Measurements from ENCODE around the gene PPP1R1C.
"Not testable (repeated sequence)": the region's sequence is repeated elsewhere in the genome, so short reads cannot be mapped to it uniquely, and the experiment has no call there.

Gene PPP1R1C

DNA sequence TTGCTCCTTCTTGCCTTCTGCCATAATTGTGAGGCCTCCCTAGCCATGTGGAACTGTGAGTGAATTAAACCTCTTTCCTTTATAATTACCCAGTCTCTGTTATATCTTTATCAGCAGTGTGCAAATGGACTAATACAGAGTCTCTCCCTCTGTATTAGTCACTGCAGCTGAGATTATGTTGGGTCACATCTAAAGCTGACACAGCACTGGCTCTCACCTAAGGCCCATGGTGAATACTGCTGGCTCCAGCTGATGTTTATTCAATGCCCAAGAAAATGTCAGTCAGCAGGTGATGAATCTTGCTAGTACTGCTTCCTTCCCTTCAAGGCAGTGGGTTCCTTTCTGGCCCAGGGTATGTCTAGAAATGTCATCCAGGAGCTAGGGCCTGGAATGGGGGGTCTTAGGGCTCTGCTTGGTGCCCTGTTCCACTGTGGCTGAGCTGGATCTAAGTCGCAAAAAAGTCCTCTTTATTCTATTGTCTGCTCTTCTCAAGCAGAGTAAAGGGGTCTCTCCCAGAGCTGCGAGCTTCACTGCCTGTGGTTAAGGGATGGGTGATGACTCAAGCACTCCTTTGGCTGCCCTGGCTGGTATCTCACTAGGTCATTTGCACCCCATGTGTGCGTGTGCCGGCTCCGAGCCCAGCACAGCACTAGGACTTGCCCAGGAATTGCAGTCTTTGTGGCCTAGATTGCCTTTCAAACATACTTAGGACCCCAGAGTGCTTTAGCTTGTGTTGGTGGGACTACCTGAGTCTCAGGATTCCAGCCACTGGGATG is 29.9 kb downstream of the PPP1R1C start:
- no peak for DNase-seq

- DNase-seq = no peak
These were observed 32.6 kb downstream of the PPP1R1C start for GRCh38 chr2:182018218-182018617.

DNA sequence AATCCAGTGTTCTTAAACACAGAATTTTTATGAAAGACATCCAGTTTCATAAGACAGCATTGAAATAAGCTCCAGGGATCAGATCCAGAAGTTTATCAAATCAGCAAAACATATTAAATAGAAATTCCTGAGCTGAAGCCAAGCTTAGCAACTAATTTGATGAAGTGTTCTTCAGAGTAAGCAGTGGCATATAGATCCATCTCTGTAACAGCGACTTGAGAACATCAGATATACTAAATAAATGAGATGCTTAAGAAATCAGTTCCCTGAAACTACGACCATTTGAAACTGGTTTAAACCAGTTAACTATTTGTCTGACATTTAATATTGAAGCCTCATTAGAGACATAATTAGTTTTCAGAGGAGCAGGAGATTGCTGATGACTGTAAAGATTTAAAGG is 34.1 kb downstream of the PPP1R1C start:
- no peak for DNase-seq

DNA sequence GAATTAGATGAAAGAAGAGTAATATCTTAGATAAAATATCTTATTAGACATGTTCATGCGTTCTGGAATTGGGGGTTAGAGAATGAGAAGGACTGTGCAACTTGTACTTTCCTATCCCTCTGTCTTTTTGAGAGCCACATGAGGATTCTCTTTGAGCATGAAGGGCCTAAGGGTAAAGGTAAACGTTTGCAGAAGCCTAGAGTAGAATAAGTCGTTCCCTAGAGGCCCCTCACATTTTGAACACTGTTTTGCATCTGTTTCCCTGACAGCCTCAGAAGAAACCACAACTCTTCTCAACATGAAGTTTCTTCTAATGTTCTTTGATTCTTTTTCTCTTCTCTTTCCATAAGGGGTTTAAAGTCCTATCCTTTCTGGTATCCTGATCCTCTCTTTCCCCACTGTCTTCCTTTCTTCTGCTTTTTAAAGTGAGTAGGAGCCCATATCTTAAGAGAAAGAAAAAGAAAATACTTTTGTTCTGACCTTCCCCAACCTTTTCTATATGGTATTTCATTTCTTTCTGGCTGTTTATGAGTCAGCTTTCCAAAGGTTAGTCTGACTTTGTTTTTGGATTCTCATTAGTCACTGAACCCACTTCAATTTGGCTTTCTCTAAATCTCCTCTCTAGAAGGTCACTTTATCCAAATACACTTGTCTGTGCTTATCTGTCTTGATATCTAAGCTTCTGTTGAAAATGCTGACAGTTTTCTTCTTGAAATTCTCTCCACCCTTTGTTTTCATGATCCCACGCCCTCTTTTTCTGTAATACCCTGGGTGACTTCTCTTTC is 34.8 kb downstream of the PPP1R1C start:
- DNase-seq = no peak

GRCh38 chr2:182023235-182023634 is 37.6 kb downstream of the PPP1R1C start:
- DNase-seq = no peak

- DNase-seq = not testable (repeated sequence)
These were observed 45.2 kb downstream of the PPP1R1C start for GRCh38 chr2:182030875-182031274.

GRCh38 chr2:182031956-182032355 is 46.3 kb downstream of the PPP1R1C start:
- DNase-seq = no peak

GRCh38 chr2:182033449-182033848 is 47.8 kb downstream of the PPP1R1C start:
- DNase-seq = no peak

DNA sequence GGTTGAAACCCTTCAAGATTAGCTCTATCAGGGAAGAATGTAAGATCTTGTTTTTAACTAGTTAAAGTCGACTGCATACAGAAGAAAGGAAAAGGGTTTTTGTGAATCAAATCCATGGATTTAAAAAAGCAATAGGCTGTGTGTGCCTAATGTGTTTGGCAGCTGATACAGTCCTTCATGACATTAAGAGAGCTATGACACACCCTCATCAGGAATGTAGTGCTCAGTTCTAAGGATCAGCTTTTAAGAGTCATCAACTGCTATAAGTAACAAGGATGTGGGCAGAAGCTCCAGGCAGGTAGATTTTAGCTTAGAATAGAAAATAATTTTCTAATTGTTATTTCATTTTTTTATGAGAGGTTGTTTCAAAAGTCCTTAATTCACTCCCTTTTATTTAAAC is 52.9 kb downstream of the PPP1R1C start:
- DNase-seq = no peak

- DNase-seq = no peak
These were observed 57.4 kb downstream of the PPP1R1C start for GRCh38 chr2:182043021-182043420.

GRCh38 chr2:182043861-182044260 is 58.2 kb downstream of the PPP1R1C start:
- no peak for DNase-seq

DNA sequence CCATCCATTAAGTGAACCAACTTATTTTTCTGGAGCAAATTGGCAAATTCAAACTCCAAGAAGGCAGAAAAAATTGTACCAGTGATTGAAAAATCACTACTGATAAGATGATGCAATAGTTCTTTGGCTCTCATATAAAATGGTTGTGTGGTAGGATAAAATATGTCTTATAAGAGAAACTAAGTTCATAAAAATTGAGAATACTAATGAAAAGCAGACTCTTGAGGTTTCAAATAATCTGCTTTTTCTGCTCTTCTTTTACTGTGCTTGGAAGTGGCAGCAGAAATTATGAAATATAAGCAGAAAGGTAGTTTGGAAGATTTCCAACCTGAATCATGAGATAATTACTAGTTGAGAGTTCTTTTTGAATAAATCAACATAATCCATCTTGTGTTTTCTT is 61.9 kb downstream of the PPP1R1C start:
- DNase-seq = no peak

DNA sequence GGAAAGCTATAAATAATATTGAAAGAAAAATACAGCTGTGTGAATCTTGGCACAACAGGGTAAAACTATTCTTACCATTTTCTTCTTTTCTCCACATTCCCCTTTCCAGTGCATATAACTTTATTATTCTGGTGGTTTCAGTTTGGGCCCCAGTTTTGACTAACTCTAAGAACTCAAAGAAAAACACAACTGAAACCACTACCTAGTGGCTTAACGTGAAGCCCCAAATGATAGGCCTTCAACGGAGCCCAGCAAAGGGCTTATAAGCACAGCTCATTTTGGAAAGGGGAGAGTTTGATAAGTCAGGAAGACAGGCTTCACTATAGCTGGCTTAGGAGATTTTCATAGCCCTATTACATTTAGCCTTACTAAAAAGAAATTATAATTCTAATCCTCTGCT is 62.4 kb downstream of the PPP1R1C start:
- no peak for DNase-seq

GRCh38 chr2:182048621-182049020 is 63.0 kb downstream of the PPP1R1C start:
- no peak for DNase-seq

GRCh38 chr2:182049372-182050148 is 63.9 kb downstream of the PPP1R1C start:
- no peak for DNase-seq

DNA sequence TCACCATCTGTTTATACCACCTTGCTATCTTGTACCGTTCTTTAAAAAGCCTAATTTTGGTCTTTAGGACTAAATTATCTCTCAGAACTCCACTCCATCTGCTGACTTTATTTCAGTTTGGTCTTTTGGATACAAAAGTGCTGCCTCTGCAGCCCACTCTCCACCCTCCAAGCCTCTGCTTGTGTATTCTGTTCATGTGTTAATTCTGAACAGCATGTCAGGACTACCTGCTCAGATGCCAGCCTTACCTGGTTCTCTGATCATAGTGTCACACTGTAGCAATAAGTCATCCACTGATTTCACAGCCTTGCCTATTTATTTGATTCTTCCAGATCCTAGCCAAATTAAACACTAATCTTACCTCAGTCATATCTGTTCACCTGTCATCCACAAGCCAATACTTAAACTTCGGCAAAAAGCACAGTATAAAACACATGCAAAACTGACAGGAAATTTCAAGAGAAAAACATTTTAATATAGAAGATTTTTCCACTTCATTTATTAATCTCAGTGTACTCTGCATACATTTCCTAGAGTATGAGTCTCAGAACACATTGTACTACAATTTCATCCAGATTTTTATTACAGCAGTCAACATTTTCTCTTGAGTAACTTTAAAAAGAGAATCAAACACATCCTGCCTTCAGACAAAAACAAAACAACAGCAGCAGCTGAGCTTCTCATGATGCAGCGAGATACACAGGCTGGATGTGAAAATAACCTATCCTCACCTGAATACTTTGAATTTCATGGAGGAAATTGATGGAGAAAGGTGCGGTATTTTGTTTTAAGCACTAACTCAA is 64.9 kb downstream of the PPP1R1C start:
- no peak for DNase-seq

DNA sequence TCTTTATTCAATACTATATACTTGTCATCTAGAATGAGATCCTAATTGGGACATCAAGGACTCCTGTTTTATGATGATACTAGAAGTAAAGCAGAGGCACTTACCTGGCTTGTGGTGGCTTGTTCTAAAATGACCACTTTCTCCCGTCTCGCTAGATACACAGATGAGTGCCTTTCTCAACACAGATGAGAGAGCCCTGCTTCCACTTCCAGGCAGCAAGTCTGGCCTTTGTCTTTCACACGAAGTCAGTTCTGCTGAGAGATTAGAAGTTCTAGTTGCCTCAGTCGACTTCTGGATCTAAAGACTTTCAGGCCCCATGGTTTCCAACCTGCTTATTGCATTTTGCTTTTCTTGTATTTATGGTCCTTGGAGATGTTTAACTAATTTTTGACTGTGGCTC is 70.3 kb downstream of the PPP1R1C start:
- DNase-seq = no peak

- no peak for DNase-seq
These were observed 71.3 kb downstream of the PPP1R1C start for GRCh38 chr2:182057002-182057401.

- DNase-seq = no peak
These were observed 72.4 kb downstream of the PPP1R1C start for GRCh38 chr2:182058056-182058455.

DNA sequence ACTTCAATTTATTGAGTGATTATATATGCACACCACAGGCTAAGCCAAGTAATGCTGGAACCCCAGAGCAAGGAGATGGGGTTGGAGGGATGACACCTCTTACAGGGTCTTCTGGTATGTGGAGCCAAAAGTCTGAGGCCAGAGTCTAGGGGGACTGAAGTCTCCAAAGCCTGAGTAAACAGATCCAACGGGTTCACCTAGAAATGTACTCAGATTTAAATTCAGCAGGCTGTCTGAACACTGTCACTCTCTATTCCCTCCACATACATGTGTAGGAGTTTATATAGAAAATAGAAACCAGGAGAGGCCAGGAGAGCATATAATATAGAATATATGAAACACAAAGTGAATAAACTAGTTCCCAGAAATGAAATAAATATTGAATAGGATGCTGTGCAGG is 76.1 kb downstream of the PPP1R1C start:
- no peak for DNase-seq

DNA sequence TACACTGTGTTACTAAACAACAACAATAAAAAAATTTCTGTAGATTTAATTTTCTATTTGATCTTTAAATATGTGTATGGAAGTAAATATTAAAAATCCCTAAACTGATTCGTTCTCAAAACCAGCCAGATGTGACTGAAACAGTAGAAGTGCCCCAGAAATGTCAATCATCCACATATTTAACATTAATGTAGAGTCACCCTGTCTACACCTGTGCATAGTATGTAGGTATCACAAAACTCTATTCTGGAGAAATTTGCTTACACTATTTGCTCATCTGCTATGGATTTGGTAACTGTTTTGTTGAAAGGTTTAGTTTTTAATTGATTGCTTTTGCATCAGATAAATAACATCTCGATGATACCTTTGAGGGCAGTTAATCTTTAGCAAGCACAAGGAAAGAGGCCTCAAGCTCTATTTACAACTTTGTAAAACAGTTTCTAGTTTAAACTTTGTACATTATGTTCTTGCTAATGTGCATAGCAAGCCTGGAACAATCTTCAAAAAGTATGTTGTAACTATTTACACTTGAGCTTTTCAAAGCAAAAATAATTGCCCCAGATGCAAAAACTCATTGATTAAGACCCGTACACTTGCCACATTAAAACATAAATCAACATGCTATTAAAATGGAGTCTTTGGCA is 76.8 kb downstream of the PPP1R1C start:
- DNase-seq = no peak

Measured in inflammatory macrophage (primary cell).